ENCODE measurements around the gene GPR39.

DNA sequence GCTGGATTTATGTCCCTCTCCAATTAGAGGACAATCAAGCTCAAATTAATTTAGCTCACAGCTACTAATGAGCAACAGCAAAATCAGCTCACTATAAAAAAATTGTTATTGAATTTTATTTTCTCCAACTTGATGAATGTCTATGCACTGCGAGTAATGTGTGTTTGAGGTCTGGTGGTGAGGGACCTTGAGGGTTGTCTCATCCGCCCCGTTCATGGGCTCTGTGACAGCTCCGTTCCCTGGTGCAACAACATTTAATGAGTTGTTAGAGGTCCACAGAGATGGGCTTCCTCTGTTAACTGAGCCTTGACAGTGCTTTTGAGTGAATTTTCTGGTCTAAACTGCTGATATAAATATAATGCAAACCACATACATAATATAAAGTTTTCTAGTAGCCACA lies 101.7 kb downstream of the GPR39 start:
- TF ChIP-seq, protein P1, sequence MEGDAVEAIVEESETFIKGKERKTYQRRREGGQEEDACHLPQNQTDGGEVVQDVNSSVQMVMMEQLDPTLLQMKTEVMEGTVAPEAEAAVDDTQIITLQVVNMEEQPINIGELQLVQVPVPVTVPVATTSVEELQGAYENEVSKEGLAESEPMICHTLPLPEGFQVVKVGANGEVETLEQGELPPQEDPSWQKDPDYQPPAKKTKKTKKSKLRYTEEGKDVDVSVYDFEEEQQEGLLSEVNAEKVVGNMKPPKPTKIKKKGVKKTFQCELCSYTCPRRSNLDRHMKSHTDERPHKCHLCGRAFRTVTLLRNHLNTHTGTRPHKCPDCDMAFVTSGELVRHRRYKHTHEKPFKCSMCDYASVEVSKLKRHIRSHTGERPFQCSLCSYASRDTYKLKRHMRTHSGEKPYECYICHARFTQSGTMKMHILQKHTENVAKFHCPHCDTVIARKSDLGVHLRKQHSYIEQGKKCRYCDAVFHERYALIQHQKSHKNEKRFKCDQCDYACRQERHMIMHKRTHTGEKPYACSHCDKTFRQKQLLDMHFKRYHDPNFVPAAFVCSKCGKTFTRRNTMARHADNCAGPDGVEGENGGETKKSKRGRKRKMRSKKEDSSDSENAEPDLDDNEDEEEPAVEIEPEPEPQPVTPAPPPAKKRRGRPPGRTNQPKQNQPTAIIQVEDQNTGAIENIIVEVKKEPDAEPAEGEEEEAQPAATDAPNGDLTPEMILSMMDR (IDR thresholded peaks at IDR 0.05 in 4 of 5, conservative IDR thresholded peaks at IDR 0.05 in 1 of 5), result no peak
- TF ChIP-seq POLR2A (IDR thresholded peaks at IDR 0.05), result no peak

All from gastrocnemius medialis (tissue), 4 donors.